ENCODE measurements around the gene TMED3. TPM values are rescaled to one million over a fixed set of nuclear protein-coding genes. Genes with fewer than 3 reads are reported as not detected.

The TMED3 gene
- polyA plus RNA-seq, 3 donors = 27.8 to 47.5 (median 42.5) TPM

GRCh38 chr15:79310612-79310984 lies 314 bp upstream of the TMED3 start:
- H3K4me1 ChIP-seq (ENCODE audit: control insufficient read depth in 1 of 2, insufficient read depth in 2 of 2, low read length in 2 of 2) = peaks cover 16 to 20% of the 10 kb centered on the region in 2 donors
- H3K27me3 Mint-ChIP-seq (ENCODE audit: low read depth in 3 of 3) = peaks cover 4 to 20% (median 15%) of the 10 kb centered on the region in 3 donors
- H3K36me3 Mint-ChIP-seq = peaks cover 23 to 25% of the 10 kb centered on the region in 2 donors
- DNase-seq = no peak
- H2AFZ ChIP-seq (ENCODE audit: insufficient read depth, low read depth, low read length, poor library complexity, severe bottlenecking) = peak overlapping the region; percentile 93
- intact Hi-C loops (cut with micrococcal nuclease) = no loop called here
- peak overlapping the region in 1 of 3 experiments; percentile 96 for H3K4me3 ChIP-seq (replicated peaks in 1 of 3; ENCODE audit: low read depth in 2 of 3, low read length in 3 of 3)
- peaks cover 3 to 5% of the 10 kb centered on the region in 2 donors for H3K27me3 ChIP-seq (ENCODE audit: control insufficient read depth in 2 of 2, insufficient read depth in 2 of 2, low read length in 2 of 2)
- WGBS (ENCODE audit: insufficient coverage) = 0% methylated on average over 4 of the region's 17 CpGs
- H4K20me1 ChIP-seq (ENCODE audit: insufficient read depth, low read length) = no peaks in the 10 kb centered on the region
- peak overlapping the region; percentile 94 for H3K4me2 ChIP-seq (replicated peaks; ENCODE audit: extremely low read depth, low read length, poor library complexity, severe bottlenecking)
- H3K79me2 ChIP-seq (ENCODE audit: insufficient read depth, low read length) = peaks cover 14% of the 10 kb centered on the region
- H3K9ac ChIP-seq (ENCODE audit: insufficient read depth, low read length, poor library complexity, severe bottlenecking) = peak overlapping the region; percentile 79
- peaks cover 17% of the 10 kb centered on the region for H3K4me1 Mint-ChIP-seq
- H3K27ac ChIP-seq (ENCODE audit: low read depth in 1 of 2, low read length in 2 of 2) = no peak overlapping the region
- no peak overlapping the region for H3K27ac Mint-ChIP-seq
- H3K9me3 Mint-ChIP-seq = peaks cover 0 to 2% (median 0%) of the 10 kb centered on the region in 7 donors
- peaks cover 20 to 25% of the 10 kb centered on the region in 2 donors for H3K36me3 ChIP-seq (replicated peaks in 1 of 2; ENCODE audit: control insufficient read depth in 1 of 2, insufficient read depth in 2 of 2, low read length in 2 of 2)
- peak overlapping the region; percentile 84 to 95 for H3K4me3 Mint-ChIP-seq
- H3K9me3 ChIP-seq (replicated peaks in 1 of 2; ENCODE audit: control insufficient read depth in 1 of 2, insufficient read depth in 1 of 2, low read length in 2 of 2) = no peaks in the 10 kb centered on the region
- no peak for TF ChIP-seq CTCF (IDR thresholded peaks at IDR 0.05)

- Histone ChIP-seq H3K9ac (ENCODE audit: insufficient read depth, low read length, poor library complexity, severe bottlenecking) (peak overlapping the region; percentile 79), H3K4me2 (replicated peaks; ENCODE audit: extremely low read depth, low read length, poor library complexity, severe bottlenecking) (peak overlapping the region; percentile 94), H3K27ac (ENCODE audit: low read depth in 1 of 2, low read length in 2 of 2) (peak overlapping the region in 1 of 2 donors; percentile 57), H3K4me1 (ENCODE audit: control insufficient read depth in 1 of 2, insufficient read depth in 2 of 2, low read length in 2 of 2) (peaks cover 16 to 20% of the 10 kb centered on the region in 2 donors), H3K79me2 (ENCODE audit: insufficient read depth, low read length) (peaks cover 14% of the 10 kb centered on the region), H4K20me1 (ENCODE audit: insufficient read depth, low read length) (no peaks in the 10 kb centered on the region), H3K36me3 (replicated peaks in 1 of 2; ENCODE audit: control insufficient read depth in 1 of 2, insufficient read depth in 2 of 2, low read length in 2 of 2) (peaks cover 34 to 40% of the 10 kb centered on the region in 2 donors), H2AFZ (ENCODE audit: insufficient read depth, low read depth, low read length, poor library complexity, severe bottlenecking) (peak overlapping the region; percentile 93), H3K4me3 (replicated peaks in 1 of 3; ENCODE audit: low read depth in 2 of 3, low read length in 3 of 3) (peak overlapping the region; percentile 58 to 96 (median 91)), H3K27me3 (ENCODE audit: control insufficient read depth in 2 of 2, insufficient read depth in 2 of 2, low read length in 2 of 2) (no peaks in the 10 kb centered on the region), H3K9me3 (replicated peaks in 1 of 2; ENCODE audit: control insufficient read depth in 1 of 2, insufficient read depth in 1 of 2, low read length in 2 of 2) (no peaks in the 10 kb centered on the region)
- Mint-ChIP-seq H3K4me1 (peaks cover 17% of the 10 kb centered on the region), H3K4me3 (peak overlapping the region; percentile 84 to 90), H3K36me3 (peaks cover 38% of the 10 kb centered on the region in 2 donors), H3K27me3 (ENCODE audit: low read depth in 3 of 3) (peaks cover 2 to 14% (median 11%) of the 10 kb centered on the region in 3 donors), H3K9me3 (peaks cover 0 to 2% (median 0%) of the 10 kb centered on the region in 7 donors), H3K27ac (peak overlapping the region in 2 of 7 donors; percentile 17 to 77)
- 53% methylated on average over 7 of the region's 8 CpGs for WGBS (ENCODE audit: insufficient coverage)
- DNase-seq = no peak
- intact Hi-C loops (cut with micrococcal nuclease) = no loop called here
- TF ChIP-seq CTCF (IDR thresholded peaks at IDR 0.05) = no peak
These were observed 1.1 kb downstream of the TMED3 start for GRCh38 chr15:79311901-79312553.
